ENCODE measurements around the gene CDH7. TPM values are rescaled to one million over a fixed set of nuclear protein-coding genes. Genes with fewer than 3 reads are reported as not detected.

Gene CDH7
- total RNA-seq, 1 experiment from 2014 or later: not detected

DNA sequence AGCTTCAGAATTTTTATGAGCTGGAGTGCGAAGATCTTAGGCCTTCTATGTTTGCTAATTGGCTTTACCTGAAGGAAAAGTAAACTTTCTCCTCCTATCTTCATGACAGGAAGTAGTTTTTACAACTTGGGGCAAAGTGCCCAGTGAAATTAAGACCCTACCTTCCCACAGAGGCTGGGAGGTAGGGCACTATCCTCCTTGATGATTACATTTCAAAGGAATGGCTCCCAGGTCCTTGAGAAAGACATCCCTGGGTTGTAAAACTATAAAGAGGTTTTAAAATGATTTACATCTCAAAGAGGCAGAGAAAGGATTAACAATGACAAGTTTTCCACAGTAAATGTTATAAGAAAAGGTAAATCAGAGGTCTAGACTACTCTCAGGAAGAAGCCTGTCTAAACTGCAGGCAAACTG lies 155.8 kb downstream of the CDH7 start:
- DNase-seq (ENCODE audit: low read depth in 1 of 2, low spot score in 2 of 2): no peak
- H3K4me1 ChIP-seq (replicated peaks): no peaks in the 10 kb centered on the region
- no peaks in the 10 kb centered on the region for H3K36me3 ChIP-seq
- H3K27me3 ChIP-seq (replicated peaks): no peaks in the 10 kb centered on the region
- H3K9me3 ChIP-seq (replicated peaks): no peaks in the 10 kb centered on the region
- no peak overlapping the region for H3K27ac ChIP-seq
- H3K4me3 ChIP-seq: no peak overlapping the region

DNA sequence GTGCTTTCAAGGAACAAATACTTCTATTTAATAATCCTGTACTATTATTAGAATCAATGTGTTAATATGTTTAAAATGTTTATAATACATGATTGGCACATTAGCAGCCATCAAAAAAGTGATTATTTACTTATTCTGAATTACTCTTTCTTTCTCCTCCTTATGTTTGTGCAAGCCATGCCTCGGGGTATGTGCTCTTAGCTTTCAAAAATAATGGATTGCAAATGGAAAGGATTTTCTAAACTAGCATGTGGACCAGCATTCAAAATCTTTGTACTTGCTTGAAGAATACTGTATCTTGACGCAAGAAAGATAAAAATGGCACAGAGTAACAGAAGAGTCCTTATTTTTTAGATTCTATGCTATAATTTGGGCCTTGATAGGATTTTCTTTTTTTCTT lies 156.5 kb downstream of the CDH7 start:
- no peak overlapping the region for H3K4me3 ChIP-seq
- DNase-seq (ENCODE audit: low read depth in 1 of 2, low spot score in 2 of 2): no peak

DNA sequence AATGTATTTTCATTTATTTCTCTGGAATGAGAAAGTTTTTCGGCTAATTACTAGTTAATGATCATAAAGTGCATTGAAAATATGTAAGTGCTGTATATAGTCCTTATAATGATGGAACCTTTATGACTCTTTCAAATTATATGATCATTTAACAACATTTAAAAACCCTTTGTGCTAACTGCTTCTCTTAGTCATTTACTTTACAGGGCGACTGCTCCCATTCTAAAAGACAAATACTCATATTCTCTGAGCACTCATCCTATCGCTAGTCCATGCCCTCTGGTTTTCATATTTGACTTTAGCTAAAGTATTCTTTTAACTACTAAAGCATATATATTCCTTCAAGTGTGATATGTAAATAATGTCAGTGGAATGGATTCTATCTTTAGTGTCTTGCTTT lies 168.2 kb downstream of the CDH7 start:
- no peaks in the 10 kb centered on the region for H3K27me3 ChIP-seq (replicated peaks)

More for the DNA sequence above, 156.5 kb downstream of the CDH7 start:
- Histone ChIP-seq H3K36me3 (no peaks in the 10 kb centered on the region), H3K27ac (no peak overlapping the region), H3K27me3 (replicated peaks) (no peaks in the 10 kb centered on the region), H3K9me3 (replicated peaks) (no peaks in the 10 kb centered on the region), H3K4me1 (replicated peaks) (no peaks in the 10 kb centered on the region)

DNA sequence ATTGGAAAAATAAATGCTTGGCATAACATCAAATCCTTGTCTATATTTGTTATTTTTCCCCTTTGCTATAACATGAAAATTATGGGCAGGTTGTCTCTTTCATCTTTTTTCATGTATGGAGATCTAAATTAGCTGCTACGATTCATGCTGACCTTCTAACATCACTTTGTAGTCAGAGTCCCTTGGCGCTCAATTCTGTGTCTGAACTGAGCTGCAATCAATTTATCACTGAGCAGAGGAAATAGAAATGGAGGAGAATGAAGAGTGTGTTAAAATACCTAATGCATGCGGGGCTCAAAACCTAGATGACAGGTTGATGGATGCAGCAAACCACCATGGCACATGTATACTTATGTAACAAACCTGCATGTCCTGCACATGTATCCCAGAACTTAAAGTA lies 168.9 kb downstream of the CDH7 start:
- Histone ChIP-seq H3K27me3 (replicated peaks) (no peaks in the 10 kb centered on the region), H3K36me3 (no peaks in the 10 kb centered on the region), H3K27ac (no peak overlapping the region), H3K4me3 (no peak overlapping the region), H3K9me3 (replicated peaks) (0 out of 2 replicates have a peak, but pooled peaks cover 2% of the 10 kb centered on the region), H3K4me1 (replicated peaks) (no peaks in the 10 kb centered on the region)
- no peak for DNase-seq (ENCODE audit: low read depth in 1 of 2, low spot score in 2 of 2)

More for the DNA sequence above, 168.2 kb downstream of the CDH7 start:
- DNase-seq (ENCODE audit: low read depth in 1 of 2, low spot score in 2 of 2): no peak
- H3K27ac ChIP-seq: no peak overlapping the region
- no peaks in the 10 kb centered on the region for H3K36me3 ChIP-seq
- no peak overlapping the region for H3K4me3 ChIP-seq
- 0 out of 2 replicates have a peak, but pooled peaks cover 2% of the 10 kb centered on the region for H3K9me3 ChIP-seq (replicated peaks)
- H3K4me1 ChIP-seq (replicated peaks): no peaks in the 10 kb centered on the region

DNA sequence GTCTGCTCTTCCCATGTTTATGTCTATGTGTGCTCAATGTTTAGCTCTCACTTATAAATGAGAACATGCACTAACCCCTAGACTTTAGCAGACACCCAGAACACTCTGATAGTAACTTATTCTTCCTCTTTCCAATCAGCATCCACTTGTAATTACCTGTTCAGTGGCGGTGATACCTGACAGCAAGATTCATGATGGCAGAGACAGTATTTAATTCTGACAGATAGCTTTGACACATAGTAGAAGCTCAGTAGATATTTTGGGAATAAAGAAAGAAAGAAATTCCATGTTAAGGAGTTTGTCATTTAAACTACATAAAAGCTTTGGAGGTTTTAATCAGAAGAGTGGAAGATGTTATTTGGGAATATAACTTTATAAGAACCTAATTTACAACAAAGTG lies 171.3 kb downstream of the CDH7 start:
- Histone ChIP-seq H3K4me1 (replicated peaks) (no peaks in the 10 kb centered on the region), H3K27ac (no peak overlapping the region), H3K9me3 (replicated peaks) (peaks cover 2% of the 10 kb centered on the region; the same call in 1 of the 2 replicates), H3K36me3 (no peaks in the 10 kb centered on the region), H3K27me3 (replicated peaks) (no peaks in the 10 kb centered on the region), H3K4me3 (no peak overlapping the region)
- no peak for DNase-seq (ENCODE audit: low read depth in 1 of 2, low spot score in 2 of 2)

DNA sequence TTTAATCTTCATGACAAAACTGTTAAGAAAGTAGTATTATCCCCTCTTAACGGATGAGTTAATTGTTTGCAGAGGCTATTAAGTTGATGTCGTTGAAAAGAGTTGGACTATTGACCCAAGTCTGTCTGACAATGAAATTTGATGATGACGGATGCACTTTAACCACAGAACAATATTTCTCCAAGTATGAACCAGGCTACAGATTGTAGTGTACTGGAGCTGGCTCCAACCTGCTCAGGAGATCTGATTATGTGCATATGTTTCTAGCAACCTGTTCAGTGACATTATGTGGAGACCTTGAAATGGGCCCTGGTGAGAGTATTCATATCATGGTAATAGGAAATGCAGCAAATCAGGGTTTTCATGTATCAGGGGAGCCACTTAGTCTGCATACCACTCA lies 174.1 kb downstream of the CDH7 start:
- Histone ChIP-seq H3K4me3 (no peak overlapping the region), H3K27ac (no peak overlapping the region), H3K9me3 (replicated peaks) (no peaks in the 10 kb centered on the region; the same call in 1 of the 2 replicates), H3K4me1 (replicated peaks) (no peaks in the 10 kb centered on the region), H3K36me3 (no peaks in the 10 kb centered on the region), H3K27me3 (replicated peaks) (no peaks in the 10 kb centered on the region)
- DNase-seq (ENCODE audit: low read depth in 1 of 2, low spot score in 2 of 2): no peak

DNA sequence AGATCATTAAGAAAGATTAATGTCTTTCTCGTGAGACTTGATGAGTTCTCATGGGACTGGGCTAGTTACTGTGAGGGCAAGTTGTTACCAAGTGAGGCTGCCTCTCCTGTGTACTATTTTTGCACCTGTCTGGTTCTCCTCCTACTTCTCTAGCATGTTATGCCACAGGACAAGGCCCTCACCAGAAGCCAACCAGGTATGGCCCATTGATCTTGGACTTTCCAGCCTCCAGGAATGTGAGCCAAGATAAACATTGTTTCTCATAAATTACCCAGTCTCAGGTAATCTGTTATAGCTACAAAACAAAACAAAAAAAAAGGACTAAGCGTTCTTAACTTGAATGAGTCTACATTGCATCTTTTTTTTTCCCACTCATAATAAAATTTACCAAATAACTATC lies 184.1 kb downstream of the CDH7 start:
- no peaks in the 10 kb centered on the region for H3K4me1 ChIP-seq (replicated peaks)
- H3K9me3 ChIP-seq (replicated peaks): peaks cover 7% of the 10 kb centered on the region
- H3K27ac ChIP-seq: no peak overlapping the region
- no peaks in the 10 kb centered on the region for H3K36me3 ChIP-seq
- no peaks in the 10 kb centered on the region for H3K27me3 ChIP-seq (replicated peaks)
- no peak for DNase-seq (ENCODE audit: low read depth in 1 of 2, low spot score in 2 of 2)
- H3K4me3 ChIP-seq: no peak overlapping the region

DNA sequence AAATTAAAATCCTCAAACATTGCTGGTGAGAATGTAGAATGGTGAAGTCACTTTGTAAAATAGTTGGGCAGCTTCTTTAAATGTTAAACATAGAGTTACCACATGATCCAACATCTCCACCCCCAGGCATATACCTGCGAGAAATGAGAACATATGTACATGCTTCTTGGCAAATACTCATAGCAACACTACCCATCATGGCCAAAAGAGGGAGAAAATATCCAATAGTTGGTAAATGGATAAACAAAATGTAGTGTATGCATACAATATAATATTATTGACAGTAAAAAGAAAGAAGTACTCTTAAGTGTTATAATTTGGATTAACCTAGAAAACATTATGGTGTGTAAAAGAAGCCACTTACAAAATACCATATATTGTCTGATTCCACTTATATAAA lies 185.9 kb downstream of the CDH7 start:
- peaks cover 7% of the 10 kb centered on the region for H3K9me3 ChIP-seq (replicated peaks)
- H3K4me1 ChIP-seq (replicated peaks): no peaks in the 10 kb centered on the region
- no peak overlapping the region for H3K4me3 ChIP-seq
- no peaks in the 10 kb centered on the region for H3K36me3 ChIP-seq
- H3K27ac ChIP-seq: no peak overlapping the region
- no peaks in the 10 kb centered on the region for H3K27me3 ChIP-seq (replicated peaks)
- no peak for DNase-seq (ENCODE audit: low read depth in 1 of 2, low spot score in 2 of 2)

DNA sequence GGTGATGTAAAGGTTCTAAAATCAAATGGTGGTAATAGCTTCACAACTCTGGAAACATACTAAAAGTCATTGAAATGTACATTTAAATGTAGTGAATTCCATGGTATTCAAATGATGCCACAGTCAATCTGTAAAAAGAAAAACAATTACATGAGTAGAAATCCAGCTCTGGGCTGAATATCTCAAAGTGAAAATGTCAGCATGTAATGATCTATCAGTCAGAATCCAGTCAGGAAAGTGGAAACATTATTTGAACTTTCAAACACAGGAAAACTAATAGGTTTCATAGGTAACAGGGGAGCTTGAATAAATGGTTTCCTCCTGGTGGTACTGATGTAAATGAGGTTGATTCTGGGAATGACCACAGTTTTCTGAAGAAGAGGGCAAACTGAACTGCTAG lies 186.4 kb downstream of the CDH7 start:
- Histone ChIP-seq H3K27me3 (replicated peaks) (no peaks in the 10 kb centered on the region), H3K36me3 (no peaks in the 10 kb centered on the region), H3K4me1 (replicated peaks) (no peaks in the 10 kb centered on the region), H3K9me3 (replicated peaks) (peaks cover 7% of the 10 kb centered on the region), H3K27ac (no peak overlapping the region), H3K4me3 (no peak overlapping the region)
- no peak for DNase-seq (ENCODE audit: low read depth in 1 of 2, low spot score in 2 of 2)

DNA sequence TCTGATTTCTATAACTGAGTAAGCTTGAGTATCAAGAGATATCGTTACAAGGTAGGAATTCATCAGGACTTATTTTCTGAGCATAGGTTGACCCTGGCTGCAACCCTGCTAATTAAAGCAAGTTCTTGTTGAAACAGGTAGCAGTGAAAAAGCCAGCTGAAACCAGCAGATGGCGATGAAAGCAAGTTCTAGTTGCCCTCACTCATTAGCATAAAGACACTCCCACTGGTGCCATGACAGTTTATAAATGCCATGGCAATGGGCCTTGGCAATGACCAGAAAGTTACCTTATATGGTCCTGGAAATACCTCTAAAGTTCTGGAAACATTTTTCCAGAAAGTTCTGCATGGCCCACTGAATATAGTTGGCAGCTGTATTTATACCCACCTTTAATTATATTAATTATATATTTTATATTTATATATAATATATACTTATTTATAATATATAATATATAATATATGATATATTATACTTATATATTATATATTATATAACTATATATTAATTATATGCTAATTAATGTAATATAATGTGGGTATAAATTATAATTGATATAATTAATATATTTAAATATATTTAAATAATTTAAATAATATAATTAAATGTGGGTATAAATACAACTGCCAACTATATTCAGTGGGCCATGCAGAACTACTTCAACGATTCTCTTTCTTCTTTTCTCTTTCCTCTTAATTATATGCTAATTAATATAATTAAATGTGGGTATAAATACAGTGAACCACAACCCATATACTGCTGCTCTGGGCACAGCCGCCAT lies 188.0 kb downstream of the CDH7 start:
- Histone ChIP-seq H3K27me3 (replicated peaks) (no peaks in the 10 kb centered on the region), H3K4me1 (replicated peaks) (no peaks in the 10 kb centered on the region), H3K27ac (no peak overlapping the region), H3K36me3 (no peaks in the 10 kb centered on the region), H3K4me3 (no peak overlapping the region), H3K9me3 (replicated peaks) (peaks cover 7% of the 10 kb centered on the region)
- DNase-seq (ENCODE audit: low read depth in 1 of 2, low spot score in 2 of 2): no peak
